KOPT-K1 (cell line): ENCODE data around the gene SOX18.

ENCODE experiments used
- H3K27ac ChIP-seq: fragments of 200-600 bp; sonication (generic); 2 replicates; pipeline ENCODE4 v1.5.1; 2016; ENCODE audit warnings: antibody characterized with exemption, mild to moderate bottlenecking, low read depth, low read length; ENCODE audit not compliant: poor library complexity, severe bottlenecking
- H3K36me3 ChIP-seq: fragments of 200-600 bp; sonication (generic); 2 replicates; pipeline ENCODE4 v1.5.1; 2017; ENCODE audit warnings: antibody characterized with exemption, mild to moderate bottlenecking, low read length, moderate library complexity; ENCODE audit not compliant: insufficient read depth
- H3K9me3 ChIP-seq: fragments of 200-600 bp; sonication (generic); 2 replicates; pipeline ENCODE4 v1.5.1; 2017; ENCODE audit warnings: antibody characterized with exemption, low read length, mild to moderate bottlenecking; ENCODE audit not compliant: insufficient read depth, poor library complexity, severe bottlenecking

The SOX18 gene

GRCh38 chr20:64053841-64054661 lies 4.6 kb upstream of the SOX18 start:
- no peak overlapping the region for H3K27ac ChIP-seq
- no peaks in the 10 kb centered on the region for H3K9me3 ChIP-seq
- no peaks in the 10 kb centered on the region for H3K36me3 ChIP-seq

- H3K9me3 ChIP-seq = no peaks in the 10 kb centered on the region
- H3K27ac ChIP-seq = no peak overlapping the region
- no peaks in the 10 kb centered on the region for H3K36me3 ChIP-seq
Measured at GRCh38 chr20:64052987-64053840, 3.8 kb upstream of the SOX18 start.

- Histone ChIP-seq H3K27ac (no peak overlapping the region), H3K9me3 (no peaks in the 10 kb centered on the region), H3K36me3 (no peaks in the 10 kb centered on the region)
Measured at GRCh38 chr20:64052326-64052722, 2.9 kb upstream of the SOX18 start.

- Histone ChIP-seq H3K36me3 (no peaks in the 10 kb centered on the region), H3K27ac (no peak overlapping the region), H3K9me3 (no peaks in the 10 kb centered on the region)
Measured at GRCh38 chr20:64051561-64052325, 2.3 kb upstream of the SOX18 start.

GRCh38 chr20:64051033-64051452 lies 1.6 kb upstream of the SOX18 start:
- no peaks in the 10 kb centered on the region for H3K36me3 ChIP-seq
- H3K9me3 ChIP-seq = no peaks in the 10 kb centered on the region
- H3K27ac ChIP-seq = no peak overlapping the region

- no peaks in the 10 kb centered on the region for H3K9me3 ChIP-seq
- no peaks in the 10 kb centered on the region for H3K36me3 ChIP-seq
- no peak overlapping the region for H3K27ac ChIP-seq
Measured at GRCh38 chr20:64050261-64051032, 1.0 kb upstream of the SOX18 start.

GRCh38 chr20:64049878-64050260 lies 430 bp upstream of the SOX18 start:
- Histone ChIP-seq H3K27ac (no peak overlapping the region), H3K9me3 (no peaks in the 10 kb centered on the region), H3K36me3 (no peaks in the 10 kb centered on the region)

- Histone ChIP-seq H3K9me3 (no peaks in the 10 kb centered on the region), H3K27ac (no peak overlapping the region), H3K36me3 (no peaks in the 10 kb centered on the region)
Measured at GRCh38 chr20:64048402-64049044, 916 bp downstream of the SOX18 start.

GRCh38 chr20:64047968-64048401 lies 1.5 kb downstream of the SOX18 start:
- H3K36me3 ChIP-seq = no peaks in the 10 kb centered on the region
- no peaks in the 10 kb centered on the region for H3K9me3 ChIP-seq

GRCh38 chr20:64047046-64047389 lies 2.4 kb downstream of the SOX18 start:
- H3K9me3 ChIP-seq = no peaks in the 10 kb centered on the region
- H3K36me3 ChIP-seq = no peaks in the 10 kb centered on the region
- no peak overlapping the region for H3K27ac ChIP-seq

More at GRCh38 chr20:64047968-64048401, 1.5 kb downstream of the SOX18 start:
- no peak overlapping the region for H3K27ac ChIP-seq

- Histone ChIP-seq H3K9me3 (no peaks in the 10 kb centered on the region), H3K36me3 (no peaks in the 10 kb centered on the region), H3K27ac (no peak overlapping the region)
Measured at GRCh38 chr20:64045346-64046011, 4.0 kb downstream of the SOX18 start.

- no peaks in the 10 kb centered on the region for H3K36me3 ChIP-seq
- H3K9me3 ChIP-seq = no peaks in the 10 kb centered on the region
- no peak overlapping the region for H3K27ac ChIP-seq
Measured at GRCh38 chr20:64044484-64045247, 4.8 kb downstream of the SOX18 start.

GRCh38 chr20:64043768-64044167 lies 5.7 kb downstream of the SOX18 start:
- Histone ChIP-seq H3K27ac (no peak overlapping the region), H3K9me3 (no peaks in the 10 kb centered on the region), H3K36me3 (no peaks in the 10 kb centered on the region)
